ACC112 (cell line): ENCODE measurements around the gene PLCL1.

Source experiments
- H2AFZ ChIP-seq: fragments of 200-600 bp; sonication (generic); one replicate; pipeline ENCODE4 v1.6.0; 2017; ENCODE audit warnings: antibody characterized with exemption, low read length; ENCODE audit not compliant: unreplicated experiment
- H3K27ac ChIP-seq: fragments of 200-600 bp; sonication (generic); 2 replicates; pipeline ENCODE4 v1.5.1; 2014; ENCODE audit warnings: low read depth, mild to moderate bottlenecking, antibody characterized with exemption, low read length, moderate library complexity
- H3K27me3 ChIP-seq: fragments of 200-600 bp; sonication (generic); 2 replicates; pipeline ENCODE4 v1.6.1; 2014; ENCODE audit warnings: mild to moderate bottlenecking, antibody characterized with exemption, low read length, moderate library complexity, mixed read lengths; ENCODE audit not compliant: insufficient read depth
- H3K36me3 ChIP-seq: fragments of 200-600 bp; sonication (generic); 2 replicates; pipeline ENCODE4 v1.6.1; 2016; ENCODE audit warnings: mild to moderate bottlenecking, antibody characterized with exemption, low read length, moderate library complexity, mixed read lengths; ENCODE audit not compliant: insufficient read depth
- H3K4me1 ChIP-seq: fragments of 200-600 bp; sonication (generic); one replicate; pipeline ENCODE4 v1.6.1; 2016; ENCODE audit warnings: low read length, mixed read lengths; ENCODE audit not compliant: insufficient read depth, unreplicated experiment, control insufficient read depth
- H3K4me3 ChIP-seq: fragments of 200-600 bp; sonication (generic); 2 replicates; pipeline ENCODE4 v1.5.1; 2014; ENCODE audit warnings: mild to moderate bottlenecking, low read depth, low read length
- H3K79me2 ChIP-seq: fragments of 200-600 bp; sonication (generic); one replicate; pipeline ENCODE4 v1.6.0; 2016; ENCODE audit warnings: low read length; ENCODE audit not compliant: control insufficient read depth, unreplicated experiment, insufficient read depth

The PLCL1 gene

DNA sequence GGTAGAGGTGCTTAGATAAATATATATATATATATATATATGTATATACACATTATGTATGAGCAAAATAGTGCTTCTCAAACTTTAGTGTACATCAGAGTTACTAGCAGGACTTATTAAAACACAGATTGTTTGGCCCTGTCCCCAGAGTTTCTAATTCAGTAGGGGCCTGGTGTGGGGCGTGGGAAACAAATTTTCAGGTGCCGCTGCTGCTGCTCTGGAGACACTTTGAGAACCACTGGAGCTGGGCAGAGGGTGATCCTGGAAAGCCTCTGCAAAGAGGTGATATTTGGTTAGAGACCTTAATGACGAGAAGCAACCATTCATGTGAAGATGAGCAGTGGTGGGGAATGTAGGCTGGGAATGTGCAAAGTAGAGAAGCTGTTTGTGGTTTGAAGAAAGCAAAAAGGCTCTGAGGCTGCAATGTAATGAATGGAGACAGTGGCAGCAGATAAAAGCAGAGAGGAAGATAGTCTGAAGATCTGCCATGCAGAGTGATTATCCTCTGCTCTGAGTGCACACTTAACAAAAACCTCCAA lies 142.9 kb downstream of the PLCL1 start:
- Histone ChIP-seq H3K4me1 (no peaks in the 10 kb centered on the region), H3K4me3 (no peak overlapping the region), H3K27ac (no peak overlapping the region), H2AFZ (no peak overlapping the region), H3K27me3 (peaks cover 6% of the 10 kb centered on the region; the same call in 1 of the 2 replicates), H3K36me3 (no peaks in the 10 kb centered on the region), H3K79me2 (no peaks in the 10 kb centered on the region)

DNA sequence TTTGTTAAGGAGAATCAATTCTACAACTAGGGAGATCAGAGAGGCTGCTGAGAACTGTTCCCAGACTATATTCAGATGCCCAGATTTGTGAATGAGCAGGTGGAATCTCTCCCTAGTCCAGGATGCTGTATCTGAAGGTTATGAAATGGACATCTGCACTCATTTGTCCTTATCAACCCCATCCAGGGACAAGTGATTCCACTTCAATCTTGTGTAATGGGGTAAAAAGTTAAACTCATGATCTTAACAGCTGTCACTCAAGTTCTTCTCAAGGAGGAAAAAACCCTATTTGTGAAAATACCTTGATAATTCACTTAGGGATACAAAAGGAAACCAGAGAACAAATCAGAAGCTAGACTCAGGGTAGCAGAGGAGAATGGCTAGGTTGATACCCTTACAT lies 144.8 kb downstream of the PLCL1 start:
- no peaks in the 10 kb centered on the region for H3K36me3 ChIP-seq
- H3K27me3 ChIP-seq: peaks cover 6% of the 10 kb centered on the region; the same call in 1 of the 2 replicates
- no peak overlapping the region for H3K27ac ChIP-seq
- H3K4me1 ChIP-seq: no peaks in the 10 kb centered on the region
- H2AFZ ChIP-seq: no peak overlapping the region
- no peaks in the 10 kb centered on the region for H3K79me2 ChIP-seq
- H3K4me3 ChIP-seq: no peak overlapping the region

DNA sequence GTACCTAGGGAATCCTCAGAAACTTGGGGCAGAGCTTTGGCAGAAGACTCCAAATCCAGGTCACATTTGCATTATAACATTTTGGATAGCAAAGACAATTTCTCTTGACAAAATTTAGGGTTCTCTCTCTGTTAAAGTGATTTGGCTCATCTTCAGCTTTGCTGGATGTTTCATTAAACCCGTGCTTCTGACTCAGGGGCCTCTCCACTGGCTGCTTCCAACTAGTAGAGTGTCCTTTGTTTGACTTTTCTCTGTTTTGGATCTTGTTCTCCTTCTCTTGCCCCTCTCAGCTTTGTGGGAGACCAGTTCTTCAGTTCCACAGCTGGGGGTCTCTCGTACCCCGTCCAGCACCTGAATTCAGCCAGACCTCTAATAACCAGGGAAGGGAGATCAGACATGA lies 145.6 kb downstream of the PLCL1 start:
- Histone ChIP-seq H3K27ac (no peak overlapping the region), H3K4me3 (no peak overlapping the region), H3K36me3 (no peaks in the 10 kb centered on the region), H2AFZ (no peak overlapping the region), H3K27me3 (peaks cover 6% of the 10 kb centered on the region; the same call in 1 of the 2 replicates), H3K79me2 (no peaks in the 10 kb centered on the region), H3K4me1 (no peaks in the 10 kb centered on the region)

DNA sequence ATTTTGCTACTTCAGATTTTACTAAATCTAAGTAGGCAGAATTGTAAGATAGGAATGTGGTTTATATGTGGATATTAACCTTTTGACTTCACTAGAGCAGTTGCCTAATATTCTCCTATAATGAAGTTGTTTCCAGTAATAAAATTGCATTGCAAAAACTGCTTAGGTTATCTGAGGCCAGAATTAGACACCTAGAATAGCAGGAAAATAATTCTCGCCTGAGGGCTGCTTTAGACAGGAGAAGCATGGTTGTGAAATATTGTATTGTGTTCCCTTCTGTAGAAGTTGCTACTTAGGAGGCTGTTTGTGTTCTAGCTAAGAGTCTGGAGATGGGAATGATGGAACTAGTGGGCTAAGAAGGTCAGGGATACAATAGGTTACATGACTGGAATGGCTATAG lies 146.3 kb downstream of the PLCL1 start:
- H3K27me3 ChIP-seq: peaks cover 6% of the 10 kb centered on the region; the same call in 1 of the 2 replicates
- H2AFZ ChIP-seq: no peak overlapping the region
- no peak overlapping the region for H3K27ac ChIP-seq
- H3K36me3 ChIP-seq: no peaks in the 10 kb centered on the region
- H3K4me1 ChIP-seq: no peaks in the 10 kb centered on the region
- H3K79me2 ChIP-seq: no peaks in the 10 kb centered on the region
- no peak overlapping the region for H3K4me3 ChIP-seq

DNA sequence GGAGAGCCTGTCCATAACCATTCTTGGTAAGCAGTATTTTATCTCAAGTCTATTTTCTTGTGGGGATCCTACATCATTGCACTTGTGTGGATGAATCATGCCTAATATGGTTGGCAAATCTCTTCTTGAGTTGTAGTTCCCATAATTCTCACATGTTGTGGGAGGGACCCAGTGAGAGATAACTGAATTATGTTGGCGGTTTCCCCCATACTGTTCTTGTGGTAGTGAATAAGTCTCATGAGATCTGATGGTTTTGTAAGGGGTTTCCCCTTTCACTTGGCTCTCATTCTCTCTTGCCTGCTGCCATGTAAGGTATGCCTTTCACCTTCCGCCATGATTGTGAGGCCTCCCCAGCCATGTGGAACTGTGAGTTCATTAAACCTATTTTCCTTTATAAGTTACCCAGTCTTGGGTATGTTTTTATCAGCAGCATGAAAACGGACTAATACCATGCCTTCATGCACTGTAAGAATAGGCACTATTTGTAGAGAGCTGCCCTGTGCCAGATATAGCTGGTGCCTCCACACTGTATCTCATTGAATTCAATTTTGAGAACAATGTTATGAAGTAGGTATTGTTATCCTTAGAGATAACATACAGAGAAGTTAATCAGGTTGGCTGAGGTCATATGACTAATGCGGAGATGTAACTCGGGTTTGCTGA lies 148.3 kb downstream of the PLCL1 start:
- Histone ChIP-seq H3K36me3 (no peaks in the 10 kb centered on the region), H2AFZ (no peak overlapping the region), H3K79me2 (no peaks in the 10 kb centered on the region), H3K4me1 (no peaks in the 10 kb centered on the region), H3K4me3 (no peak overlapping the region), H3K27ac (no peak overlapping the region), H3K27me3 (peaks cover 6% of the 10 kb centered on the region; the same call in 1 of the 2 replicates)

DNA sequence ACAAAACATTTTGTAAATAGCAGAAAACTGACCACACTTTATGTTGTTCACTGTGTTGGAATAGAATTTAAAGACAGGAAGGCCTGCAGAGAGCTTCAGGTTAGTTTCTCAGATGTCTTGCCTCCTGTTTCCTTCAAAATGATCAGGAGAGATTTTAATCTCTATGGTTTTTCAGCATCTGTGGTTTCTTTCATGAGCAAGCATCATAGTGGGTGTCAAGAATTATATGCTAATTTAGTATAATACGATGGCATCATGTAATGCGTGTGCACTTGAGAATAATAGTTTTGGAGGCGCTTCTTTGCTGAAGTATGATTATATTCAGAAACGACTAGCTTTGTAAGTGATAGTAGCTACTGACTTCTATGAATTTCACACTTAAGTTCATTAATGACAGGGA lies 149.9 kb downstream of the PLCL1 start:
- Histone ChIP-seq H3K4me3 (no peak overlapping the region), H3K27ac (no peak overlapping the region), H2AFZ (no peak overlapping the region), H3K36me3 (no peaks in the 10 kb centered on the region), H3K4me1 (no peaks in the 10 kb centered on the region), H3K27me3 (peaks cover under 1% of the 10 kb centered on the region; the same call in 1 of the 2 replicates), H3K79me2 (no peaks in the 10 kb centered on the region)

DNA sequence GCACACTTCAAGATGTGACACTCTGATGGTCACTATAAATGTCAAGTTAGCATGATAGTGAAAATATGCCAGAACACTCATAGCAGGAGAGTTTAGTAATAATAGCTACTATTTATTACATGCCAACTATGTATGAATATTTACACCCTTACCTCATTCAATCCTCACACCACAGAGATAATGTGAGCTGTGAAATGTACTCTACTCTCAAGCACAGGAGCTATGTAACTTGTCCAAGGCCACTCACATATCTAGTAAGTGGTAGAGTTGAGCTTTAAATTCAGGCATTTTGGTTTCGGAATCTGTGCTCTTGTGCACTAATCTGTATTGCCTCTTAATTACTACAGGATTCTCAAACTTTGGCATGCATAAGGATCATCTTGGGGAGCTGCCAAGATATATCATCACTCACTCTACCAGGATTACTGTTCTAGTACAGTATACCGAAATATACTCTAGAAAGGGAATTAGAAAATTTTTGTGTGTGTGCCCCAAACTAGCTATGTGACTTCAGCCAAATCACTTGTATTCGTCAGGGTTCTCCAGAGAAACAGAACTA lies 154.3 kb downstream of the PLCL1 start:
- Histone ChIP-seq H3K27ac (no peak overlapping the region), H3K27me3 (no peaks in the 10 kb centered on the region), H3K4me3 (no peak overlapping the region), H2AFZ (no peak overlapping the region), H3K4me1 (no peaks in the 10 kb centered on the region), H3K79me2 (no peaks in the 10 kb centered on the region), H3K36me3 (no peaks in the 10 kb centered on the region)

DNA sequence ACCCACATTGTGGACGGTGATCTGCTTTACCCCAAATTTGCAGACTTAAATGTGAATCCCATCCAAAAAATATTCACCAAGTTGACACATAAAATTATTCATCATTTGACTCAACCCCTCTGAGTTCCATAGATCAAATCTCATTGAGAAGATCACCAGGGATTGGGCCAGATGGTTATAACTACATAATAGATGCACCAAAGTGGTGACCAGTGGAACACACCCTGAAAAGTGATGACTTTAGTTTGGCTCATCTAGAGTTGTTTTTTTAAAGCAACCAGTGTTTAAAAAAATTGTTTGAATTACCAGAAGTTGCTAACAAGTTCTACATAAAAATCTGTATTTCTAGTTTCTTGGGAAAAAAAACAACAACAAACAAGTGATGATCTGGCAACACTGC lies 155.0 kb downstream of the PLCL1 start:
- Histone ChIP-seq H2AFZ (no peak overlapping the region), H3K4me1 (no peaks in the 10 kb centered on the region), H3K27ac (no peak overlapping the region), H3K27me3 (no peaks in the 10 kb centered on the region), H3K4me3 (no peak overlapping the region), H3K79me2 (no peaks in the 10 kb centered on the region), H3K36me3 (no peaks in the 10 kb centered on the region)

DNA sequence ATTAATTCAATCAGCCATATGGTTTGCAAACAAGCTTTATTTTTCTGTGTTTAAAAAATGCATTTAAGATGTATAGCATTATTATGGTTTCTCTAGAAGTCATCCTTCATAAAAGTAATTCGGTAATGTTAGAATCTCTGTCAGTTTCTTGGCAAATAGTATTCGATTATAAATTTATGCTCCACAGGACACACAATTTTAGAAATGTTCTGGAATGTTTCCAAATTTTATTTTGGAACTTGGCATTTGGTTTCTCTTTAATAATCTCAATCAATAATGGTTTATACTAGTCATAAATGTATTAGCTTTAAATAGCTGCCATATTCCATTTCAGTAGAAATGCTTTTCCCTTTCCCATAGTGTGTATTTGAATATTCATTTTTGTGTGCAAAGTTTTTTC lies 156.4 kb downstream of the PLCL1 start:
- H3K27ac ChIP-seq: no peak overlapping the region
- H3K79me2 ChIP-seq: no peaks in the 10 kb centered on the region
- no peaks in the 10 kb centered on the region for H3K4me1 ChIP-seq
- H3K36me3 ChIP-seq: no peaks in the 10 kb centered on the region
- no peaks in the 10 kb centered on the region for H3K27me3 ChIP-seq
- no peak overlapping the region for H2AFZ ChIP-seq
- no peak overlapping the region for H3K4me3 ChIP-seq

DNA sequence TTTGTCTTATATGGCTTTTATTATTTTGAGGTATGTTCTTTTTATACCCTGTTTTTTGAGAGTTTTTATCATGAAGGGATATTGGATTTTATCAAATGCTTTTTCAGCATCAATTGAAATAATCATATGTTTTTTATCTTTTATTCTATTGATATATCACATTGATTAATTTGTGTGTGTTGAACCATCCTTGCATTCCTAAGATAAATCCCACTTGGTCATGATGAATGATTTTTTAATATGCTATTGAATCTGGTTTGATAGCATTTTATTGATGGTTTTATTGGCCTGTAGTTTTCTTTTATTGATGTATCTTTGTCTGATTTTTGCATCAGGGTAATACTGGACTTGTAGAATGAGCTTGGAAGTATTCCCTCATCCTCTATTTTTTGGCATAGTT lies 160.3 kb downstream of the PLCL1 start:
- no peaks in the 10 kb centered on the region for H3K79me2 ChIP-seq
- peaks cover 7% of the 10 kb centered on the region for H3K4me1 ChIP-seq
- H3K27me3 ChIP-seq: no peaks in the 10 kb centered on the region
- no peak overlapping the region for H2AFZ ChIP-seq
- H3K27ac ChIP-seq: no peak overlapping the region
- H3K4me3 ChIP-seq: no peak overlapping the region
- H3K36me3 ChIP-seq: no peaks in the 10 kb centered on the region

DNA sequence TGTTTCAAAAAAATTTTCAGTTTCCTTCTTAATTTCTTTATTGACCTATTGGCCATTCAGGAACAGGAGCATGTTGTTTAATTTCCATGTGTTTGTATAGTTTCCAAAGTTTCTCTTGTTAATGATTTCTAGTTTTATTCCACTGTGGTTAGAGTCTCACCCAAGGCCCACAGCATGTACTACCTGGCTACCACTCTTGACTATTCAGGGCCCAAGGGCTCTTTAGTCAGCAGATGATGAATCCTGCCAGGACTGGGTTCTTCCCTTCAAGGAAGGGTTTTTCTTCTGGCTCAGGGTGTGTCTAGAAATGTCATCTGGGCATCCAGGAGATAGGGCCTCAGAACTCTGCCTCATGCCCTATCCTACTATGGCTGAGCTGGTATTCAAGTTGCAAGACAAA lies 161.4 kb downstream of the PLCL1 start:
- H3K4me3 ChIP-seq: no peak overlapping the region
- no peaks in the 10 kb centered on the region for H3K36me3 ChIP-seq
- H3K79me2 ChIP-seq: no peaks in the 10 kb centered on the region
- H3K4me1 ChIP-seq: peaks cover 13% of the 10 kb centered on the region
- no peak overlapping the region for H3K27ac ChIP-seq
- no peak overlapping the region for H2AFZ ChIP-seq
- no peaks in the 10 kb centered on the region for H3K27me3 ChIP-seq
